ENCODE measurements around the gene CHCHD1.
"Not testable (repeated sequence)": the region's sequence is repeated elsewhere in the genome, so short reads cannot be mapped to it uniquely, and the experiment has no call there.

Gene CHCHD1

GRCh38 chr10:73814896-73815718 lies 33.3 kb downstream of the CHCHD1 start:
- DNase-seq = peak; percentile 74

- no peak for DNase-seq
Observed at GRCh38 chr10:73815719-73816030, 33.8 kb downstream of the CHCHD1 start.

GRCh38 chr10:73816917-73817729 lies 35.3 kb downstream of the CHCHD1 start:
- DNase-seq = no peak

GRCh38 chr10:73817826-73818225 lies 36.0 kb downstream of the CHCHD1 start:
- no peak for DNase-seq

- DNase-seq = no peak
Observed at GRCh38 chr10:73818402-73818801, 36.6 kb downstream of the CHCHD1 start.

GRCh38 chr10:73819081-73819480 lies 37.2 kb downstream of the CHCHD1 start:
- DNase-seq = no peak

- DNase-seq = no peak
Observed at GRCh38 chr10:73819513-73820093, 37.8 kb downstream of the CHCHD1 start.

- DNase-seq = no peak
Observed at GRCh38 chr10:73823391-73823790, 41.5 kb downstream of the CHCHD1 start.

- no peak for DNase-seq
Observed at GRCh38 chr10:73824146-73824725, 42.4 kb downstream of the CHCHD1 start.

- no peak for DNase-seq
Observed at GRCh38 chr10:73827346-73828089, 45.7 kb downstream of the CHCHD1 start.

- DNase-seq = no peak
Observed at GRCh38 chr10:73828161-73828560, 46.3 kb downstream of the CHCHD1 start.

GRCh38 chr10:73829090-73829489 lies 47.2 kb downstream of the CHCHD1 start:
- DNase-seq = not testable (repeated sequence)
